NCI-H748 treated with DMSO at 0.1 percent for 48 hours (cell line): Measurements from ENCODE around the gene KRT82.
A peak's percentile ranks its signal among the peaks of the same experiment; 100 is the strongest.
"Not testable (repeated sequence)": the region's sequence is repeated elsewhere in the genome, so short reads cannot be mapped to it uniquely, and the experiment has no call there.

Experiments used
- DNase-seq: peaks from one replicate; lab custom pipeline; 2025; lab: John Stamatoyannopoulos, UW

The KRT82 gene

DNA sequence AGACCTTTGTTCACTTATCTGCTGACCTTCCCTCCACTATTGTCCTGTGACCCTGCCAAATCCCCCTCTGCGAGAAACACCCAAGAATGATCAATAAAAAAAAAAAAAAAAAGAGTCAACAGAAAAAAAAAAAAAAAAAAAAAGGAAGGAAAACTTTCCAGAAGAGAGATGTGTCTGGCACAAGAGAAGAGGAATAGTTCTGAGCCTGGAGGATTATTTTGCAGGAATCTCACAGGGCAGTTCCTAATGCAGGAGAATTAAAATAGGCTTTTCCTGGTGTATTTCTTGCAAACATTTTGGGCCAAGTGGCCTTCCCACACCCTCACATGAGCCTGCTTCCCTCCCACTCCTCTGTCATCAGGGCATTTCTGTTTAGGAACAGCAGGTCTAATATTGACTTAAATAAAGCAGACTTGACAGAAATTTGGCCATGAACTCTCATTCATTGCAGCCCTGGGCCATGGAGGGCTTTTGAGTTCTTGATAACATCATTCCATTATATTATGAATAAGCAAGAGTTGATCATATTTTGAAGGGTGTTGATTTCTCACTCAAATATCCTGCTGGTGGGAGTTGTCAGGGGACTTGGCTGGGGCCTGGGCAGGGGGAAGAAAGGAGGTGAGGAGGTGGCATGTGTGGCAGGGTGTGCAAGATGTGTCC is 4.6 kb upstream of the KRT82 start:
- not testable (repeated sequence) for DNase-seq

DNA sequence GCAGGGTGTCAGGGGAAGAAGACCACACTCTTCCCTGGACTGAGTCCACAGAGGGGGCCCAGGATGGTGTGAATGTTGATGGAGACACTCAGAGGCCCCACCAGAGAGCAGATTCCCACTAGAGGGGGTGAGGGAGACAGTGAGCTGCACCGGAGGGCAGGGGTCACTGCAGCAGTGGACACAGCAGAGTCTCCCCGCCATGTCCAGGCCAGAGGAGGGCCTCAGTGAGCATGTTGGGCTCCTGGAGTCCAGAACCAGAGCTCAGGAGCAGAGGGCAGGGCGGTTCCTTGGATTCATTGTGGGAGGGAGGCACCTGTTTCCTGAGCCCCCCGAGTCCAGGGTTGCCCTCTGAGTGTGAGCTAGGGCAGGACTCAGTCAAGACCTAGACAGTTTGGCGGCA is 1.8 kb upstream of the KRT82 start:
- DNase-seq, result no peak

DNA sequence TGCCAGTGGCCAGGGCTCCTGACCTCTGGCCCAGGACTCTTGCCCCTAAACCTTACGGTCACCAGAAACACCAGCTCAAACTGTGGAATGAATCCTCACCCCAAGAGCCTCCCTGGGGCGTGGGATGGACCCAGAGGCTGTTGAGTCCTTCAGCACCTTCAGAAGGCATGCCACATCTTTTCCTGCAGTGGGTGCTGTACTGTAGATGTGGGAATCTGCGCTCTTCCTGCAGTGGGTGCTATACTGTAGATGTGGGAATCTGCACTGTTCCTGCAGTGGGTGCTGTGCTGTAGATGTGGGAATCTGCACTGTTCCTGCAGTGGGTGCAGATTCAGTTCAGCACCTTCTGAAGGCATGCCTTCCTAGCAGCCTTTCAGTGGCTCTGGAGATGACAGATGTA is 1.2 kb downstream of the KRT82 start:
- DNase-seq, result no peak

GRCh38 chr12:52403561-52403960 is 2.6 kb downstream of the KRT82 start:
- DNase-seq, result no peak

DNA sequence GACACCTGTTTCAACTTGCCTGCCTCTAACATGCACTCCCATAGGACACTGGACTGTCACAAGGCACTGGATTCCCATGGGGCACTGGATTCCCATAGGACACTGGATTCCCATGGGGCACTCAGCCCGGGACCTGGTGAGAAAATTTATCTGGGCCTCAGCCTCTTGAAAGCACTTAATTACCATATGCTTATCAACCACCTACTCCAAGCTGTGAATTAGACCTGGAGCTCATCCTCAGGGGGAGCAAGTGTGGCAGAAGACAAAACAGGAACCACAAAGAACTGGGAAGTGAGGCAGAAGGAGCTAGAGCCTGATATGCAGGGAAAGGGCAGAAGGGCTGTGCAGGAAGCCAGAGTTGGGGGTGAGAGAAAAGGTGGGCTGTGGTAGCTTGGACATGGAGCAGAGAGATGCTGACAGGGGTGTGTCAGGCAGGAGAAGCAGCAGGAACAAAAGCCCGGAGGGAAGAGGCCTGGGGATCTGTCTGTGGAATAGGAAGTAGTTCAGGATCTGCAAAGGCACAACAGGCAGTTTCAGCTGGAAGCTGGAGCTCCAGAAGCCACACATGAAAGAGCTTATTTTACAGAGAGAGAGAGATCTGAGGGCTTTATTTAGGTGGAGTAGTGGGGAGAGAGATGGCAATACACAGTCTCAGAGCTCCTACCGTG is 3.1 kb downstream of the KRT82 start:
- no peak for DNase-seq

GRCh38 chr12:52402377-52402776 is 3.8 kb downstream of the KRT82 start:
- no peak for DNase-seq

DNA sequence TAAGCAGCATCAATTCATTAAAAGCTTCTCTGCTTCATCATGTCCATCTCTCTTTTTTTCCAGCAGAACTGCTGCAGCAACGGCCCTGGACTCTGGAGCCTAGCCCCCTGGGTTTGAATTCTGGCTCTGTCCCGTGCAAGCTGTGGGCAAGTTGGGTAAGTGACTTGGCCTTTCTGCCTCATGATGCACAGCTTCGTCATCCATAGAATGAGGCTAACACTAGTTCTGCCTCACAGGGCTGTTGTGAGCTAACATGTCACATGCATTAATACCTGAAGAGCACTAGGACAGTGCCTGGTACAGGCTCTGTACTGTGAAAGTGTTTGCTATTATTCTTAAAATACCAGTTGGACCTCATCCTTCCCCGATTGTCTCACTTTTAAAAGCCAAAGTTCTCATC is 4.2 kb downstream of the KRT82 start:
- DNase-seq, result no peak

- no peak for DNase-seq
Measured at GRCh38 chr12:52401526-52401925, 4.6 kb downstream of the KRT82 start.

DNA sequence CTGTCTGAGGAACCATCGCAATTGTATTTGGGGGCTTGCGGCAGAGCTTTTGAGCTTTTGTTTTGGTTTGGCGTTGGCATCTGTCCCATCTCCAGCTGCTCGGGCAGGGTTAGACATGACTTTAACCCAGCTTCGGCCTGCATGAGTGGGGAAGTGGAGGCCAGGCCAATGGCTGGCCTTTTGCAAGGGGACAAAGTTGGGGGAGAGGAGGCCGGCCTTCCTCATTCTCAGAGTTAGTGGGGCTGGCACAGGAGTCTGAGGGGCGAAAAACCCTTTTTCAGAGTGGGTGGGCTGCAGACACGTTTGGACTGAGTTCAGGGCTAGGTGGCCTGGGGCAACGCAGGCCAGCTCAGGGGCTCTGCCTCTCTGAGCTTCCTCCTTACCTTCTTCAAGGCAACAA is 5.2 kb downstream of the KRT82 start:
- DNase-seq, result no peak

DNA sequence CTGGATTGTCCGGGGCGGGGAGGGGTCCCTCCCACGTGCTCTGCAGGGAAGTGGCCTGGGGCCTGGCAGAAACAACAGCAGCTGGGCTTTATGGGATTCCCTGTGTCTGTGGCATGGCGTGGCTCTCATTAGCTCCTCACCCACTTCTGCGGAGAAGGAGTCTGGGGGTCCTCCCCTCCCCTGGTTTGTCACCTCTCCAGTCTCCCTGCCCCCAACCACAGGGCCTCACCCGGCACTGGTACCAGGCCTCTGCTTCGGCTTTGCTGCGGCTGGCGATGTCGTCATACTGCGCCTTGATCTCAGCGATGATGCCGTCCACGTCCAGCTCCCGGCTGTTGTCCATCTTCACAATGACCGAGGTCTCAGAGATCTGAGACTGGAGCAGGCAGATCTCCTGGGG is 6.4 kb downstream of the KRT82 start:
- no peak for DNase-seq

DNA sequence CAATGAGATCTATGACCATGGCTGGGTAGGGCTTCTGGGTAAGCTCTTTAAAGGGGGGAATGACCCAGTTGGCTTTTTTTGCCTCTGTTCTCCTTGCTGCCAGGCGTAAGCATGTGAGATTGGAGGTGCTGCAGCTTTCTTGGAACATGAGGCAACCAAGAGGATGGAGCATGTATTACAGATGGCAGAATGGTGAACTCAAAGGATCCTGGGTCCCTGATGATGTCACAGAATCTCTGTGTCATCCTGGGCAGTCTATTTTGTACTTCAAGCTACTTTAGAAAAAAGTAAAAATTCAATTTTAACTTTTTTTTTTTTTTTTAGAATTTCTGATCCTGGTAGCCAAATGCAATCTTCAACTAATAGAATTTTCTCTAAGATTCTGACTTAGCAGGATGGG is 8.0 kb downstream of the KRT82 start:
- DNase-seq, result no peak

DNA sequence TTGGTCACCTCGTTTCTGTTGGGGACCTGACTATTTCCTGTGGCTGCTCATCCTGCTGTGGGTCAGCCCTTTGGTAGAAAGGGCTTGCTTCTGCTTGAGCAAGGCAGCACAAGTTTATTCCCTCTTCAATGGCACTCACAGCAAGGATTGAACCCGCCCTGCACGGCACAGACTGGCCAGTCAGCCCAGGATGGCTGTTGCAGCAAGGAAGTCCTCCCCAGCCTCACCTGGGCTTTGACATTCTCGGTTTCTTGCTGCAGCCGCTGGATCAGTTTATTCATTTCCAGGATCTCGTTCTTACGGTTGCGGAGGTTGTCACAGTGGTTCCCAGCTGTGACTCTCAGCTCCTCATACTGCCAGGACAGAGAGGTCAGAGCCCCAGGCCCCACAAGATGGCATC is 9.5 kb downstream of the KRT82 start:
- DNase-seq, result no peak

GRCh38 chr12:52395761-52396434 is 10.2 kb downstream of the KRT82 start:
- DNase-seq, result peak; percentile 9

- no peak for DNase-seq
Measured at GRCh38 chr12:52394836-52395405, 11.2 kb downstream of the KRT82 start.

DNA sequence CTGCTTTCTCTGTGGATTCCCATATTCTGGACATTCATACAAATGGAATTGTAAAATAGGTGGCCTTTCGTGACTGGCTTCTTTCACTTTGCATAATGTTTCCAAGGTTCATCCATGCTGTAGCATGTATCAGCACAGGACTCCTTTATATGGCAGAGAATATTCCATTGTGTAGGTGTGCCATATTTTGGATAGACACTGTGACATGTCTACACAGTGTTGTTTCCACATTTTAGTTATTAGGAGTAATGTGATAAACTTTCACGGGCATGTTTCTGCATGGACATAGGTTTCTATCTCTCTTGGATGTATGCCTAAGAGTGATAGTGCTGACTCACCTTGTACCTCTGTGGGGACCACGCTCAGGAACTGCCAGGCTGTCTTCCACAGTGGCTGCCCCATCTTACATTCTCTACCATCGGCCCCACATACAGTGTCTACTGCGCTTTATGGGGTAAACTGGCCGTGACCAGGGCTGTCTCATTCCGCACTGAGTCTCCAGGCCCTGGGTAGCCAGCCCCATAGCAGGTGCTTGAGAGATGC is 13.6 kb downstream of the KRT82 start:
- DNase-seq, result no peak

DNA sequence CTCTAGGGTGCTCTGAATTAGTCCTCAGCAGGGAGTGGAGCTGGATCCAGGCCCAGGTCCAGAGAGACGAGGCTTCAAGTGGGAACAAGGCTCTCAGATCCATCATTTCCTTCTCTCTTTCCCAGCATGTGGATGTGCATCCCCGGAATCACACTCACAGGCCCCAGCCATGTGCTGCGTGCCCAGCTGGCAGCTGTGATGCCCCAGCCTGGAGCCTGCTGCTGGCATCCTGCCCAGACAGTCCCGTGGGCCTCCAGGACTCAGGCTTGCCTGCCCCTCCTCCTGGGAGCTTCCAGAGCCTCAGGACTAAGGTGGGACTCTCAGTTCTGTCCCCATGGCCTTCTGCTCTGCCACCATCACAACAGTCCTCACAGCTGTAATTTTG is 14.5 kb downstream of the KRT82 start:
- DNase-seq, result no peak

- DNase-seq, result no peak
Measured at GRCh38 chr12:52390739-52391617, 15.2 kb downstream of the KRT82 start.

DNA sequence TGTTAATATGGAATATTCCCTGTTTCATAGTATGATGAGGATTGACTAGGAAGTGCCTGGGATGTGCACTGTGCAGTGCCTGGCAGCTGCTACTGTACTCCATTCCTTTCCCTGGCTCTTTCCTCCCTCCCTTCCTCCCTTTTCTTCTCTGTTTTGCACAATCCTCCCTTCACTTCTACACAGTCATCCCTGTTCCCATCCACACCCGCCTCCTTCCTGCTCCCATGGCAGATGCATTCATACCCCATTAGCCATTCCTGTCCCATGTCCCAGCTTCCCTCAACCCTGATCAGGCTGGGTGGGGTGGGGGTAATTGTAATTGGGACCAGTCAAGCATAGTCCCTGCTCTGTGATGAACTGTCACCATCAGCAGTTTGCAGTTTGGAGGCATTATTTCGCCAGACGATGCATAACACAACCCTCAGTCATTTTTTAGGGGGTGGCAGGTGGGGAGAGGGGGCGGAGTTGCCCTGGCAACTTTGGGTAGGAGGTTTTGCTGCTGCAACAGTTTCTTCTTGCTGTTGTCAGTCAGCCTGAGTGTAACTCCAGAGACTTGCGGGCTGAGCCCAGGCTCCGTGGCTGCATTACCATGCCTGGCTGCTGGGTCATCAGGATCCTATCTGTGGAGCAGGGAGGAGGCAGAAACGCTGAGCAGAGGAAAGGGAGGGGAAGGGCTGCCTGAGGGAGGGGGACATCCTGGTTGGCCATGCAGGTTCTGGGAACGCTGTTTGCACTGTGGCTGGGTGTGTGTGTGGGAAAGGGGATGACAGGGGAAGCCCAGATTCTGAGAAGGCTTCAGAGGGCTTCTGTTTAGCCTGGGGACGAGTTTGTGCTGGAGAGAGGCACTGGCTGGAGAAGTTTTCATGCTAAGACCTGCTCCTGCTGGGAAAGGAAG is 16.6 kb downstream of the KRT82 start:
- no peak for DNase-seq

GRCh38 chr12:52387859-52388258 is 18.3 kb downstream of the KRT82 start:
- DNase-seq, result no peak

DNA sequence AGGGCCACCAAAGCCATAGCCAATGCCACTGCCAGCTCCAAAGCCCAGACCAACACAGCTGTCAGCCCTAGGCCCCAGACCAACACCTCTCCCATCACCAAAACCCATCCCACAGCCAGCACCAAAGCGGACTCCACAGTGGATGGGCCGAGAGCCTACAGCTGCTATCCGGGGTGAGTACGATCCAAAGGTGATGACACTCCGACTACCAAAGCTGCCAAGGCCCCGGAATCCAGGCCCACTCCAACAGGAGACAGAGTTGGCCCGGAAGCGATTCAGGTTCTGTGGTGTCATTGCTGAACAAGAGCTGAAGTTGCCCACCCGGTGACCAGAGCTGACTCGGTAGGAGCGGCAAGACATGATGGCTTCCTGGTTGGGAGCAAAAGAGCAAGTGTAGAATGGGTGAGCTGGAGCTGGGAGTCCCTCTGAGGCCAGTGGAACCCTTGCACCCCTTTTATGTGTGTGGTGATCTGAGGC is 20.9 kb downstream of the KRT82 start, which contains the start of gene KRT84:
TSS of gene KRT84 (minus strand) at position 427 of the 477 bp plus-strand sequence. CDS start at position 360, 67 bp downstream.
- DNase-seq, result no peak

DNA sequence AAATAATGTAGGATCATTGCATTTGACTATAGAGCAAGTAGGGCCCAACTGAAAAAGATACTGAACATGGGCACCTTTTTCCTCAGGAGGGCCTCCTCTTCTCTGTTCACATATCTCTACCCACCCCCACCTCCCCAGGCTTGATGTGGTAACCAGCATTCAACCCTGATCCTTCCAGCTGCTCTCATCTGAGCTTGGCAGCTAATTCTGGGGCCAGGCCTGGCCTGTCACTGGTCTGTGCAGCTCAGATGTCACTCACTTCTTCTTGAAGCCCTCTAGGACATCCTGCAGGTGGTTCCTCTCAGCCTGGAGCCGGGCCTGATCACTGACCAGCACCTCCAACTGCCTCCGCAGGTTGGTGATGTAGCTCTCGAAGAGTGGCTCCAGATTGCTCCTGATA is 22.8 kb downstream of the KRT82 start:
- DNase-seq, result no peak
